ENCODE measurements around the gene AVPR2.

The AVPR2 gene

GRCh38 chrX:153908219-153908860, 3.9 kb downstream of the AVPR2 start:
- in situ Hi-C loops (cut with MboI; ENCODE audit: low pct_unique_long_range_greater_than_20kb, low sequenced_read_pairs): no loop called here
- DNase-seq: no peak

- in situ Hi-C loops (cut with MboI; ENCODE audit: low pct_unique_long_range_greater_than_20kb, low sequenced_read_pairs): no loop called here
- DNase-seq: peak; percentile 35
Observed at GRCh38 chrX:153909024-153909979, 4.8 kb downstream of the AVPR2 start.

GRCh38 chrX:153909980-153910360, 5.5 kb downstream of the AVPR2 start:
- in situ Hi-C loops (cut with MboI; ENCODE audit: low pct_unique_long_range_greater_than_20kb, low sequenced_read_pairs): no loop called here
- DNase-seq: no peak

- in situ Hi-C loops (cut with MboI; ENCODE audit: low pct_unique_long_range_greater_than_20kb, low sequenced_read_pairs): no loop called here
- DNase-seq: no peak
Observed at GRCh38 chrX:153910446-153910845, 6.0 kb downstream of the AVPR2 start.

GRCh38 chrX:153911798-153912197, 7.3 kb downstream of the AVPR2 start:
- no peak for DNase-seq
- in situ Hi-C loops (cut with MboI; ENCODE audit: low pct_unique_long_range_greater_than_20kb, low sequenced_read_pairs): no loop called here

- DNase-seq: no peak
- in situ Hi-C loops (cut with MboI; ENCODE audit: low pct_unique_long_range_greater_than_20kb, low sequenced_read_pairs): no loop called here
Observed at GRCh38 chrX:153913211-153913610, 8.7 kb downstream of the AVPR2 start.

GRCh38 chrX:153913701-153914100, 9.2 kb downstream of the AVPR2 start:
- DNase-seq: no peak
- in situ Hi-C loops (cut with MboI; ENCODE audit: low pct_unique_long_range_greater_than_20kb, low sequenced_read_pairs): no loop called here

GRCh38 chrX:153917869-153918268, 13.4 kb downstream of the AVPR2 start:
- no peak for DNase-seq
- in situ Hi-C loops (cut with MboI; ENCODE audit: low pct_unique_long_range_greater_than_20kb, low sequenced_read_pairs): no loop called here

GRCh38 chrX:153919281-153919680, 14.8 kb downstream of the AVPR2 start:
- in situ Hi-C loops (cut with MboI; ENCODE audit: low pct_unique_long_range_greater_than_20kb, low sequenced_read_pairs): no loop called here

GRCh38 chrX:153920546-153920945, 16.1 kb downstream of the AVPR2 start:
- DNase-seq: no peak
- in situ Hi-C loops (cut with MboI; ENCODE audit: low pct_unique_long_range_greater_than_20kb, low sequenced_read_pairs): no loop called here

More at GRCh38 chrX:153919281-153919680, 14.8 kb downstream of the AVPR2 start:
- DNase-seq: no peak

GRCh38 chrX:153921070-153921469, 16.6 kb downstream of the AVPR2 start:
- in situ Hi-C loops (cut with MboI; ENCODE audit: low pct_unique_long_range_greater_than_20kb, low sequenced_read_pairs): no loop called here
- no peak for DNase-seq

- in situ Hi-C loops (cut with MboI; ENCODE audit: low pct_unique_long_range_greater_than_20kb, low sequenced_read_pairs): no loop called here
- DNase-seq: peak; percentile 67
Observed at GRCh38 chrX:153921511-153922446, 17.3 kb downstream of the AVPR2 start.

GRCh38 chrX:153922932-153923857, 18.7 kb downstream of the AVPR2 start:
- DNase-seq: no peak
- in situ Hi-C loops (cut with MboI; ENCODE audit: low pct_unique_long_range_greater_than_20kb, low sequenced_read_pairs): no loop called here

- in situ Hi-C loops (cut with MboI; ENCODE audit: low pct_unique_long_range_greater_than_20kb, low sequenced_read_pairs): no loop called here
- peak; percentile 78 for DNase-seq
Observed at GRCh38 chrX:153924149-153924861, 19.8 kb downstream of the AVPR2 start.

- in situ Hi-C loops (cut with MboI; ENCODE audit: low pct_unique_long_range_greater_than_20kb, low sequenced_read_pairs): no loop called here
- DNase-seq: no peak
Observed at GRCh38 chrX:153925387-153925738, 20.9 kb downstream of the AVPR2 start.

- peak; percentile 54 for DNase-seq
- in situ Hi-C loops (cut with MboI; ENCODE audit: low pct_unique_long_range_greater_than_20kb, low sequenced_read_pairs): no loop called here
Observed at GRCh38 chrX:153925739-153926551, 21.5 kb downstream of the AVPR2 start, which contains the start of gene ARHGAP4. TSS of gene ARHGAP4 (minus strand) at chrX:153926264. CDS start at chrX:153926202, 62 bp downstream.

GRCh38 chrX:153926552-153926857, 22.0 kb downstream of the AVPR2 start:
- DNase-seq: no peak
- in situ Hi-C loops (cut with MboI; ENCODE audit: low pct_unique_long_range_greater_than_20kb, low sequenced_read_pairs): no loop called here

All from KBM-7 (cell line).